Muscle of leg (tissue), 9 donors: ENCODE results near the gene RIBC1. TPM values are rescaled to one million over a fixed set of nuclear protein-coding genes. Genes with fewer than 3 reads are reported as not detected.

Source experiments
- polyA plus RNA-seq, 8 donors: library from polyadenylated mRNA; unstranded; fragments of 120-200 nt; gene quantifications; one replicate each; pipeline versions ENCODE4 v1.2.1 to v1.2.3, GENCODE V29; 2013; ENCODE audit warnings: inconsistent platforms in 1 of 8, low replicate concordance in 1 of 8; ENCODE audit not compliant: insufficient read length in 8 of 8, insufficient read depth in 1 of 8
- total RNA-seq: library from RNA; stranded (reverse); fragments of 120-200 nt; gene quantifications from one replicate; pipeline ENCODE4 v1.2.4, GENCODE V29; 2013

Gene RIBC1
- total and polyA plus RNA-seq, 9 donors: 0.31 to 0.99 (median 0.54) TPM

Other genes with a start within 250 kb of the RIBC1 start
- 48.2 TPM for gene KDM5C, start 197.7 kb upstream of the RIBC1 start, total RNA-seq
- 10 to 100 TPM; 27.3 to 46.7 (median 36.6) TPM for gene KDM5C, start 197.7 kb upstream of the RIBC1 start, polyA plus RNA-seq
- gene IQSEC2, start 141.3 kb upstream of the RIBC1 start, total RNA-seq: 11.3 TPM
- 10 to 100 TPM in 7 of 8 donors, 1 to 10 TPM in 1; 8.7 to 19.9 (median 16.0) TPM for gene IQSEC2, start 141.3 kb upstream of the RIBC1 start, polyA plus RNA-seq
- 15.5 TPM for gene SMC1A, start 219 bp upstream of the RIBC1 start, total RNA-seq
- 10 to 100 TPM; 33.0 to 73.0 (median 47.2) TPM for gene SMC1A, start 219 bp upstream of the RIBC1 start, polyA plus RNA-seq
- gene HSD17B10, start 11.5 kb downstream of the RIBC1 start, total RNA-seq: 75.1 TPM
- gene HSD17B10, start 11.5 kb downstream of the RIBC1 start, polyA plus RNA-seq: 10 to 100 TPM; 64.7 to 74.1 (median 70.6) TPM